IMR-90 (cell line): ENCODE results near the gene SCTR. TPM values are rescaled to one million over a fixed set of nuclear protein-coding genes. Genes with fewer than 3 reads are reported as not detected.

ENCODE experiments used
- ATAC-seq: fragments of 200-7000 bp; cut with Tn5 transposase; 2 replicates; pipeline ENCODE4 v1.9.1; 2020; ENCODE audit warnings: low read depth, mild to moderate bottlenecking, moderate library complexity
- BruUV-seq: library from RNA; stranded (reverse); fragments of 400-500 nt; replicated peaks from 2 replicates; lab custom pipeline; 2021; lab: Mats Ljungman, UMichigan
- CTCF ChIA-PET: fragments of 300-600 bp; formaldehyde crosslinking; extraction: SDS; loops from one replicate; lab custom pipeline; 2021; ENCODE audit warnings: antibody characterized with exemption; lab: Yijun Ruan, JAX
- POLR2A ChIA-PET: fragments of 300-600 bp; sonication (Branson Sonifier 250); formaldehyde crosslinking; loops from one replicate; lab custom pipeline; 2022; ENCODE audit warnings: antibody characterized with exemption; ENCODE audit not compliant: unreplicated experiment; lab: Charles Lee
- DNase-seq: peaks from one replicate; pipeline ENCODE4 v3.0.0; 2013
- H2AFZ ChIP-seq: replicated peaks from 2 replicates; pipeline ENCODE3; 2013; ENCODE audit warnings: low read length, mild to moderate bottlenecking; ENCODE audit not compliant: poor library complexity
- H2AK5ac ChIP-seq: 2 replicates; pipeline ENCODE4 v1.6.1; 2013; ENCODE audit warnings: low read depth, low read length, inconsistent platforms
- H2AK9ac ChIP-seq: replicated peaks from 2 replicates; pipeline ENCODE3; 2013; ENCODE audit warnings: mild to moderate bottlenecking, low read depth, low read length, moderate library complexity; ENCODE audit not compliant: poor library complexity
- H2BK120ac ChIP-seq: 2 replicates; pipeline ENCODE4 v1.6.1; 2013; ENCODE audit warnings: low read depth, low read length, inconsistent platforms
- H2BK15ac ChIP-seq: 3 replicates; pipeline ENCODE4 v1.6.1; 2013; ENCODE audit warnings: low read depth, low read length, inconsistent platforms
- H2BK20ac ChIP-seq: 2 replicates; pipeline ENCODE4 v1.6.1; 2013; ENCODE audit warnings: low read depth, mild to moderate bottlenecking, inconsistent platforms, low read length, moderate library complexity
- H2BK5ac ChIP-seq: 2 replicates; pipeline ENCODE4 v1.6.1; 2013; ENCODE audit warnings: mild to moderate bottlenecking, low read depth, low read length, inconsistent platforms; ENCODE audit not compliant: poor library complexity, severe bottlenecking
- H3K14ac ChIP-seq: replicated peaks from 2 replicates; pipeline ENCODE4 v1.6.1; 2013; ENCODE audit warnings: low read depth, low read length, inconsistent platforms
- H3K18ac ChIP-seq: 2 replicates; pipeline ENCODE4 v1.6.1; 2013; ENCODE audit warnings: low read depth, low read length, control low read depth
- H3K23ac ChIP-seq: 2 replicates; pipeline ENCODE4 v1.6.1; 2013; ENCODE audit warnings: low read depth, low read length, inconsistent platforms
- H3K27ac ChIP-seq: 2 replicates; pipeline ENCODE4 v1.5.1; 2013; ENCODE audit warnings: mild to moderate bottlenecking, control low read depth, low read length; ENCODE audit not compliant: insufficient read depth
- H3K27me3 ChIP-seq: 2 replicates; pipeline ENCODE4 v1.6.1; 2013; ENCODE audit warnings: low read length; ENCODE audit not compliant: control insufficient read depth, insufficient read depth
- H3K36me3 ChIP-seq: 2 replicates; pipeline ENCODE4 v1.6.1; 2013; ENCODE audit warnings: low read length, mixed read lengths; ENCODE audit not compliant: control insufficient read depth, insufficient read depth
- H3K4ac ChIP-seq: 2 replicates; pipeline ENCODE4 v1.6.1; 2013; ENCODE audit warnings: low read depth, low read length, inconsistent platforms
- H3K4me1 ChIP-seq: 2 replicates; pipeline ENCODE4 v1.6.1; 2013; ENCODE audit warnings: low read length, mixed read lengths; ENCODE audit not compliant: control insufficient read depth, insufficient read depth
- H3K4me2 ChIP-seq: 2 replicates; pipeline ENCODE4 v1.6.1; 2013; ENCODE audit warnings: low read depth, mild to moderate bottlenecking, control low read depth, low read length, moderate library complexity
- H3K4me3 ChIP-seq: 2 replicates; pipeline ENCODE4 v1.5.1; 2013; ENCODE audit warnings: low read depth, mild to moderate bottlenecking, control low read depth, low read length, moderate library complexity; ENCODE audit not compliant: insufficient read depth
- H3K56ac ChIP-seq: 2 replicates; pipeline ENCODE4 v1.6.1; 2013; ENCODE audit warnings: low read length, inconsistent platforms; ENCODE audit not compliant: insufficient read depth; ENCODE audit errors: extremely low read depth
- H3K79me1 ChIP-seq, 2 experiments: 2 replicates each; pipeline ENCODE4 v1.6.1; 2013; ENCODE audit warnings: low read length in 2 of 2, inconsistent platforms in 1 of 2, low read depth in 1 of 2
- H3K9ac ChIP-seq: 2 replicates; pipeline ENCODE4 v1.6.1; 2013; ENCODE audit warnings: low read depth, low read length, control low read depth
- H3K9me1 ChIP-seq: 2 replicates; pipeline ENCODE4 v1.6.1; 2013; ENCODE audit warnings: low read length, inconsistent platforms; ENCODE audit not compliant: insufficient read depth
- H3K9me3 ChIP-seq: 2 replicates; pipeline ENCODE4 v1.6.1; 2013; ENCODE audit warnings: low read length; ENCODE audit not compliant: control insufficient read depth, insufficient read depth
- H4K20me1 ChIP-seq: 2 replicates; pipeline ENCODE4 v1.6.1; 2013; ENCODE audit warnings: low read length, inconsistent platforms; ENCODE audit not compliant: insufficient read depth
- H4K5ac ChIP-seq: 2 replicates; pipeline ENCODE4 v1.6.1; 2013; ENCODE audit warnings: mild to moderate bottlenecking, low read depth, low read length, control low read depth
- H4K8ac ChIP-seq, 2 experiments: 2 replicates each; pipeline ENCODE4 v1.6.1; 2013; ENCODE audit warnings: low read depth in 2 of 2, low read length in 2 of 2, control low read depth in 1 of 2, inconsistent platforms in 1 of 2
- H4K91ac ChIP-seq: 2 replicates; pipeline ENCODE4 v1.6.1; 2013; ENCODE audit warnings: low read depth, low read length, inconsistent platforms; ENCODE audit not compliant: insufficient read depth
- CHD1 ChIP-seq: IDR thresholded peaks from 2 replicates; pipeline ENCODE4 v1.6.1; 2012; ENCODE audit warnings: low read depth, low read length, improper control_type of control experiment
- RCOR1 ChIP-seq: IDR thresholded peaks from 2 replicates; pipeline ENCODE4 v1.6.1; 2012; ENCODE audit warnings: mild to moderate bottlenecking, low read length, improper control_type of control experiment; ENCODE audit not compliant: insufficient replicate concordance
- WGBS, 2 experiments: methylation state at CpG; one replicate each; pipeline versions ENCODE4 v1.1.5 to v1.1.7; 2013; ENCODE audit warnings: missing lambda C conversion rate in 2 of 2; ENCODE audit not compliant: insufficient read length in 1 of 2; ENCODE audit errors: extremely low coverage in 2 of 2; 5-methylcytosine and 5-hydroxymethylcytosine counted together
- dilution Hi-C: fragments of 300-500 bp; cut with HindIII; formaldehyde crosslinking; loops from one replicate; pipeline ENCODE4 v1.14.3; 2018; ENCODE audit warnings: low sequenced_read_pairs; ENCODE audit not compliant: unreplicated experiment
- in situ Hi-C: fragments of 300-500 bp; cut with MboI; formaldehyde crosslinking; loops from 3 replicates; pipeline ENCODE4 v1.14.3; 2019; ENCODE audit warnings: low sequenced_read_pairs, inconsistent platforms, mixed read lengths
- intact Hi-C: fragments of 100-400 bp; cut with micrococcal nuclease; formaldehyde crosslinking; loops from 2 replicates; pipeline ENCODE4 v1.10.0; 2022
- polyA plus RNA-seq, 3 experiments: library from polyadenylated mRNA; depleted of rRNA; stranded (reverse); fragments of >200 nt; gene quantifications; 2 replicates each; pipeline ENCODE4 v1.2.3, GENCODE V29; 2012; ENCODE audit warnings: low replicate concordance in 1 of 3
- total RNA-seq: library from RNA; depleted of rRNA; stranded (reverse); fragments of >200 nt; gene quantifications from 2 replicates; pipeline ENCODE4 v1.2.3, GENCODE V29; 2012
- TF ChIP-seq, protein P1 (sequence below): conservative IDR thresholded peaks from 2 replicates; pipeline ENCODE4 v1.5.1; 2012; ENCODE audit warnings: mild to moderate bottlenecking, low read depth, low read length, improper control_type of control experiment

SCTR gene
- total and polyA plus RNA-seq, 2 of the 4 experiments (the other 2 are of a cell fraction), result not detected

DNA sequence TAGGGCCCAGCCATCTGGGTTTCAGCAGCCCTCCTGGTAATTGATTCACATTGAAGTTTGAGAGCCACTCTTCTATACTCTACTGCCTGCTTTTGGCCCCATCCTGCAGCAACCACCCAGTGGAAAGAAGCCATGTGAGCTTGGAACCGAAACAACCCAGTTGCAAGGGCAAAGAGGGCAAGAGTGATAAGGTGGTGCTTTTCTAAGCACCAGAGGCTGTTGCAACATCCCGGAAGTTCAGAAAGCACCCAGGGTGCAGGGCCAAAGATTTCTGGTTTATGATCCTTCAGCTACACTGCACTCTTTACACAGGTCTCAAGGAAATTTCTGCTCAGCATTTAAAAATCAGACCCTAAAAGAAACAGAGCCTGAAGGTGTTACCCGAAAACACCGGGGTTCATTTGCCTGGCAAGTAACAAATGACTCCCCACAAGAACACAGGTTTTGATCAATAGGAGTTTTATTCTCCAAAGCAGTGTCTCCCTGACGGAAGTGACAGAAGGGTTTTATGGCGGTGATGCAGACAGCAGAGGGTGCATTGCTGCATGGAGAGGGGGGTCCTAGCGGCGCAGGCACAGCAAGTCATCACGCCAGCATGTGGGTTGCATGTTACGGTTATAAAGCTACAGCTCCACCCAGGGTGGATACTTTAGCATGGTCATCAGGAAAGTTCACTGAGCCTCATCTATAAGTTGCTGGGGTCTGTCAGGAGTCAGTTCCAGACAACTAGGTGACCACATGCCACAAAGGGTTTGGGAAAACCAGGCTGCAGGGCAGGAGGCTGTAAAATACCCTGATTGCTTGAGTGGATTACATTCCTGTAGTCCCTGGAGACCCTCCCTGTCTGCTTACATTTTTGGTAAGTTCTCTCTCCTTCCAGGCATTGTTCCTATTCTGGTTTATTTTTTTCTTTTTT, 121.4 kb downstream of the SCTR start (continued):
- TF ChIP-seq, protein P1, sequence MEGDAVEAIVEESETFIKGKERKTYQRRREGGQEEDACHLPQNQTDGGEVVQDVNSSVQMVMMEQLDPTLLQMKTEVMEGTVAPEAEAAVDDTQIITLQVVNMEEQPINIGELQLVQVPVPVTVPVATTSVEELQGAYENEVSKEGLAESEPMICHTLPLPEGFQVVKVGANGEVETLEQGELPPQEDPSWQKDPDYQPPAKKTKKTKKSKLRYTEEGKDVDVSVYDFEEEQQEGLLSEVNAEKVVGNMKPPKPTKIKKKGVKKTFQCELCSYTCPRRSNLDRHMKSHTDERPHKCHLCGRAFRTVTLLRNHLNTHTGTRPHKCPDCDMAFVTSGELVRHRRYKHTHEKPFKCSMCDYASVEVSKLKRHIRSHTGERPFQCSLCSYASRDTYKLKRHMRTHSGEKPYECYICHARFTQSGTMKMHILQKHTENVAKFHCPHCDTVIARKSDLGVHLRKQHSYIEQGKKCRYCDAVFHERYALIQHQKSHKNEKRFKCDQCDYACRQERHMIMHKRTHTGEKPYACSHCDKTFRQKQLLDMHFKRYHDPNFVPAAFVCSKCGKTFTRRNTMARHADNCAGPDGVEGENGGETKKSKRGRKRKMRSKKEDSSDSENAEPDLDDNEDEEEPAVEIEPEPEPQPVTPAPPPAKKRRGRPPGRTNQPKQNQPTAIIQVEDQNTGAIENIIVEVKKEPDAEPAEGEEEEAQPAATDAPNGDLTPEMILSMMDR, result no peak

DNA sequence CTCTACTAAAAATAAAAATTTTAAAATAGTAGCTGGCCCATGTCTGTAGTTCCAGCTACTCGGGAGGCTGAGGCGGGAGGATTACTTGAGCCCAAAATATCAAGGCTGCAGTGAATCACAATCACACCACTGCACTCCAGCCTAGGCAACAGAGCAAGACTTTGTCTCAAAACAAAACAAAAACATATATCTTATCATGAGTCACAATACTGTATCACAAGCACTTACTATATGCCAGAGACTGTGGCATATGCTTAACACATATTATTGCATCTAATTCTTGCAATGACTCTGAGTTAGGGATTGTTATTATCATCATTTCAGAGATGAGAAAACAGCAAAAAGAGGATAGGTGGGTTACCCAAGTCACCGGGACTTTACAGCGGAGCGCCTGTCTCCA, 122.2 kb downstream of the SCTR start:
- in situ Hi-C loops, result no loop called here
- no peak overlapping the region for H4K8ac ChIP-seq

More for the DNA sequence above, 122.2 kb downstream of the SCTR start:
- intact Hi-C loops, result no loop called here
- no peak overlapping the region for H2AFZ ChIP-seq
- dilution Hi-C loops, result no loop called here
- DNase-seq (no peak), ATAC-seq (no peak)
- no peaks in the 10 kb centered on the region for H3K79me1 ChIP-seq
- CTCF ChIA-PET, result no interaction called here
- H2BK120ac ChIP-seq, result no peak overlapping the region
- TF ChIP-seq RCOR1 (no peak), CHD1 (no peak)
- TF ChIP-seq, protein P1, result no peak
- no peaks in the 10 kb centered on the region for H3K9me3 ChIP-seq
- H3K4me2 ChIP-seq, result no peak overlapping the region
- no peak overlapping the region for H3K27ac ChIP-seq
- H2BK5ac ChIP-seq, result no peak overlapping the region
- no peaks in the 10 kb centered on the region for H3K4me1 ChIP-seq
- peaks cover 3% of the 10 kb centered on the region for H3K27me3 ChIP-seq
- POLR2A ChIA-PET, result no interaction called here
- no peak overlapping the region for H3K18ac ChIP-seq
- H4K91ac ChIP-seq, result no peak overlapping the region
- no peaks in the 10 kb centered on the region for H4K20me1 ChIP-seq
- no peak overlapping the region for H3K14ac ChIP-seq
- no peak overlapping the region for H2BK15ac ChIP-seq
- no peaks in the 10 kb centered on the region for H3K9me1 ChIP-seq
- no TSS peak for BruUV-seq
- no peak overlapping the region for H2AK9ac ChIP-seq
- H2BK20ac ChIP-seq, result no peak overlapping the region
- no peak overlapping the region for H3K9ac ChIP-seq
- 88% methylated on average over 3 of the region's 5 CpGs; no CpG with 5 or more reads in 1 of the 2 experiments for WGBS, 2 experiments
- no peak overlapping the region for H2AK5ac ChIP-seq
- H3K4ac ChIP-seq, result no peak overlapping the region
- no peaks in the 10 kb centered on the region for H3K36me3 ChIP-seq
- H4K5ac ChIP-seq, result no peak overlapping the region
- H3K4me3 ChIP-seq, result no peak overlapping the region
- no peak overlapping the region for H3K23ac ChIP-seq
- H3K56ac ChIP-seq, result no peak overlapping the region
